GM18867 (cell line): ENCODE measurements around the gene ARFGAP1.
"Not testable (repeated sequence)": the region's sequence is repeated elsewhere in the genome, so short reads cannot be mapped to it uniquely, and the experiment has no call there.

Source experiments
- ATAC-seq: cut with Tn5 transposase; IDR thresholded peaks from one replicate; pipeline ENCODE4 v1.9.1; 2021; ENCODE audit warnings: mild to moderate bottlenecking, moderate library complexity; ENCODE audit not compliant: unreplicated experiment

The ARFGAP1 gene

DNA sequence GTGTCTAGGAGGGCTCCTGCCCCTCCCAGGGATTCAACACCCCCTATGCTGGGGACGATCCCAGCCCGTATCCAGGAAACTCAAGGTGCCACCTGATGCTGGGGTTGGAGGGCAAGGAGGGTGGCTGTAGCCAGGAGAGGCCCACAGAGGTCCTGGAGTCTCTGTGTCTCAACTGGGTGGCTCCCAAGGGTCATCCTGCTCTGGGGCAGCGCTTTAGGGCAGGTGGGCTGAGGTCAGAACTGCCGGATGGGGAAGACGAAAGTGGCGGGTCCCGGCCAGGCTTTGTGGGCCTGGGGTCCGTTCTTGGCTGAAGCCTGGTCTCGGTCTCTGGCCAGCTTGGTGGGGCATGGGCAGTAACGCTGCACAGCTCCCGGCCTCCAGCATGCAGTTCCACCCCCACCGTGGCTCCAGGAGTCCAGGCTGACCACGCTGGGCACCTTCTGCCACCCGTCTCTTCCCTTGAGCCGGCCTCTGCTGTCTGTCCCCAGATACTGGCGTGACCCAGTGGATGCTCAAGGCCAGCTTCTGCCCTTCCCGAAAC, 17.6 kb downstream of the ARFGAP1 start:
- ATAC-seq: no peak

DNA sequence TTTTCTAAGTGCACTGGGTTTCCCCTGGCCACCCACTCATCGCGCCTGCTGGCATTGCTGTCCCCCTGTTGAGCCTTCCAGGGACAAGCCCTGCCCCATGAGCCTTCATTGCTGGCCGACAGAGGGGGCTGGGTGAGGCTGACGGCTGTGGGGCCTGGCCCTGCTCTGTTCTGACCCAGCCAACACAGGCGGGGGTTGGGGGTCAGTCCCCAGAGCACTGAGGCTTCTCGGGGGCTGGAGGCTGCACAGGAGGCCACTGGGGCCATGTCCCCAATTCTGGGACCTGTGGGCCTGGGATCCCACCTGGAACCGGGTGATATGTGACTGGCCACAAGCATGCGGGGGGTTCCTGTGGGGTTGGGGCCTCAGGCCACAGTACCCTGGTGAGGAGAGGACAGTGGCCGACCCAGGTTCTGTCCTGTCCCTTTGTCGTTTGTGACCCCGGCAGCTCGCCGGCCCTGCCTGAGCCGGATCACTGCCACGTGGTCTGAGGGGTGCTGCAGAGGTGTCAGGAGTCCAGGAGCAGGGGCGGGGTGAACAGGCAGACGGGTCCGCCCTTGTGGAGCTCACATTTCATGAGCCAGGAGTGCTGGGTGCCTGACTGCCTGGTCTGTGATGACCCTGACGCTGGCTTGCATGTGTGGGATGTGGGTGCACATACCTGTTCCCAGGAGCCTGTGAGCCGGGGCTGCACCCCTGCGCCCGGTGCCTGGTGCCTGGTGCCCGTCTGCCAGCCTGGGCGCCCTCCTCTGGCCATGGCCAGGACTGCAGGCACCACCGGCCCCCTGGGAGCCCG, 18.3 kb downstream of the ARFGAP1 start:
- peak; percentile 37 for ATAC-seq

DNA sequence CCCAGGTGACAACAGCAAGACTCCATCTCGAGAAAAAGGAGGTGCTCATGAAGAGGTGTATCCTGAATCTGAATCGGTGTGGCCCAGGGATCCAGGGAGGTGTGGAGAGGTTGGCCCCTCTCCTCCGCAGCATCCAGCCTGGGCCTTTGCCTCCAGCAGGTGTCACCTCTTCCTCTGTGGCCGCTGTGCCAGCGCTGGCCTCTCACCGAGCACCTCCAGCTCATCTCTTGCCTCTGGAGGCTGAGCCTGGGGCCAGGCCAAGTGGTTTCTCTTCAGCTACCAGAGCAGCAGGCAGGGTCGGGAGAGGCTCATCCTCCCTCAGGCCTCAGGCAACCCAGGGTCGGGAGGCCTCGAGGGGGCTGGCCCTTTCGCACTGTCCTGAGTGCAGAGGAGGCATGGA, 19.2 kb downstream of the ARFGAP1 start:
- ATAC-seq: no peak

DNA sequence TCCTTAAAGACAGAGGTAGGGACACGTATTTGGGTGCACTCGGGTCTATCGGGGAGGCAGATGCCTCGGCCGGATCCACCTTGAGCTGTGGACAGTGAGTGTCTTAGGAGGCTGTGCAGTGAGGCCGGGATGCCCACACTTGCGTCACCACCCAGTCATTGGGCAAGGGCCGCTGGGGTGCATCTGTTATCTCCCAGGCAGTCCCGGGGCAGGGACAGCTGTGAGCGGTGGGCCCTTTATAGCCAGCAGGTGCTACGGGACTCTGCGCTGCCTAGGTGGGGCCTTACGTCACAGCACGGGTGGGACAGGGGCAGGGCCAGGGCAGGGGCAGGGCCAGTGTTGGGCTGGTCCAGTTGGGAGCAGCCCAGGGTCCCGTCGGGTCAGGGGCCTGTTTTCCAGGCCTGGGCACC, 19.7 kb downstream of the ARFGAP1 start:
- ATAC-seq: no peak

DNA sequence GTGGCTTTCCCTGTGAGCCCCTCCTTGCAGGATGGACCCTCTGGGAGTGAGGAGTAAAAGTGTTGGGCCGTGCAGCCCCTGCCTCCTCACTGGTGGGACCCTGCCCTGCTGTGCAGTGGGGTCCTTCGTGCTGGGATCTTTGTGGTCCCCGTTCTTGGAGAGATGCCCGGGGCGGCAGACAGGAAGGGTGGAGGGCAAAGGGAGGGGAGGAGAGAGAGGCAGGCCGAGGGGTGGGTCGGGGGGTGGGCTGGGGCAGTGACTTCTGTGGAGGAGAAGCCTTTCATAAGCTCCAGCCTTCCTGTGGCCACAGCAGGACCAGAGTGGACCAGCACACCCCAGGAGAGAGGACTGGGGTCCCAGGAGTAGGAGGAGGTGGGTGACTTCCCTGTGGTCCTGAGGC, 20.3 kb downstream of the ARFGAP1 start, which contains the start of gene COL20A1:
Gene COL20A1 (plus strand): TSS at position 283 of the 400 bp plus-strand sequence. CDS start 1,922 bp downstream, outside the sequence.
- ATAC-seq: no peak

DNA sequence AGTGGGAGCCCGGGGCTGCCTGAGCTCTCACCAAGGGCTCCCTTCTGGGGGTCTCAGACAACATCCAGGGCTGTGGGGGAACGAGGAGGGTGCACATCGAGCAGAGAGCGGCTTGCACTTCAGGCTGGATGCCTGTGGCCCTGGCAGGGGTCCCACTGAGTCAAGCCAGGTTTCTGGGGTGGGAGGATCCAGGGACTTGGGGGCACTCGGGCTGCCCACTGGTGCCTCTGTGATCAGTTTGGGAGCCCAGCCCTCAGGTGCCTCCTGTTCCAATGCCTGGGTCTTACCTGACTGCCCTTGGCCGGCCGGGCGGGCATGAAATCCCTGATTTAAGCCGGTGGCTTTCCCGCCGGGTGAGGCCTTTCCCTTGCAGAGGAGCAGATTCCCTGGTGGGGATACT, 20.8 kb downstream of the ARFGAP1 start:
- no peak for ATAC-seq

DNA sequence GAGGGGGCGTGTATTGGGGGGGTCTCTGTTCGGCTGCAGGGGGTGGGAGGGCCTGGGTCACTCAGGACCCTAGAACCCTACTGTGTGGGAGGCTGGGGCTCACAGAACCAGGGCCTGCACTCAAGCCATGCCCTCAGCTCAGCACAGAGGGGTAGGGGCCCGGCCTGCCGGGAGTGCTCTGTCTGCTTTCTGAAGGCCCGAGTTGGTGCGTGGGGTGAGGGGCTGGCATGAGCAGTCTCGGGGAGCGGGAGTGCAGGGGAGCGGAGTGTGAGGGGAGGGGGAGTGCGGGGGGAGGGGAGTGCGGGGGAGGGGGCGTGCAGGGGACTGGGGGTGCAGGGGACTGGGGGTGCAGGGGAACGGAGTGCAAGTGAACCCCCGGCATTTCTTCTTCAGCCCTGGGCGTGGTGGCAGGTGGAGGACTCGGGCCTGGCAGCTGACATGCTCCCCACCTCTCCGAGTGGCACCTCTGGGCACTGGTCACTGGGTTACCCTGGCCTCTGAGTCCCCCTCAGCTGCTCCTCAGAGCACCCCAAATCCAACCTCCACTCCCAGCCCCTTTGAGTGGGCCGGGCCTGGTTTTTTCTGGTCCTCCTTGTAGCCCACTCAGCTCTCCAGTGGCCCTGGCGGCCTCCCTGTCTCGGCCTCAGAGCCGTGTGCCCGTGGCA, 21.4 kb downstream of the ARFGAP1 start:
- ATAC-seq: no peak

DNA sequence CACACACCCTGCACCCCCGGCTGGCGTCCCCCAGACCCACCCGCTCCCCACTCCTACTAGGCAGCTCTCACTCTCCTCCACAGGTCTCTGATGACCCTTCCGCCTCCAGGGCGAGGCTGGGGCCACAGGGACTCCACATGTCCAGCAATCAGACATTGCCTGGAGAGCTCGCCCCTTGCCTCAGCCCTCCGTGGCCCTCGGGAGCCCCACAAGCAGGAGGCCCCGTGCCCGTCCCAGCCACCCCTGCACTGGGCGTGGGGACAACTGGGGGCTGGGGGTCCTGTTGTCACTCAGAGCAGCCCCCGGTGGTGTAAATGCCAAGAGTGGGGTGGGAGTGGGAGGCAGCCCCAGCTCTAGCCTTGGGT, 21.9 kb downstream of the ARFGAP1 start:
- ATAC-seq: no peak

DNA sequence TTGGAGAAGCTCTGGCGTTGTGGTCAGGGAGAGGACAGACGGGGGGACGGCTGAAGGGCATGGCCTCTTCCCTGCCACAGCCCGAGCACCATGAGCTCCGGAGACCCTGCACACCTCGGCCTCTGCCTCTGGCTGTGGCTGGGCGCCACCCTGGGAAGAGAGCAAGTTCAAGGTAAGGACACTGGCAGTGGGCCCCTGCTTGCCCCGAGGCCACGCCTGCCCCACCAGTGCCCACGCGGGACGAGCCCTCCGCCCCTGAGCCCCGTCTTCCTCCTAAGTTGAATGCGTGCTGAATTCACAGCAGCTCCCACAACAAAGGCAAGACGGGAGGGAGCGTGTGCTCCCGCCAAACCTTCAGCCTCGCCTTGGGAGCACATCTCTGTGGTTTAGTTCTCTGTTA, 22.4 kb downstream of the ARFGAP1 start:
- no peak for ATAC-seq

DNA sequence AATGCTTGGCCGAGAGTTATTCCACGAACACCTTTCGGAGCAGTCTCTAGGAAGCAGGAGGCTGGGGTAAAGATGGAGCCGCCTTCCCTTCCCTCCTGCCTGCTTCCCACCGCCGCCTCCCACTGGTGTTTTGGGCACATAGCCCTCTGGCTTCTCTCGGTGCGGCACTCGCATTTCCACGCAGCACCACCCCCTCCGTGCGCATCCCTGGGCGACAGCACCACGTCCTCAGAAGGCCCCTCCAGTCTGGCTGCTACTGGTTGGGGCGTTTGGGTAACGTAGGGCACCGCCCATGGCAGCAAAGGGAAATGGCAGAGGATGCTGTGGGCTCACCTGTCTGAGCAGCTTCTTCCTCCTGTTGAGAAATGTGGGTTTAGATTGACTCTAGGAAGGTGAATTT, 22.8 kb downstream of the ARFGAP1 start:
- no peak for ATAC-seq

DNA sequence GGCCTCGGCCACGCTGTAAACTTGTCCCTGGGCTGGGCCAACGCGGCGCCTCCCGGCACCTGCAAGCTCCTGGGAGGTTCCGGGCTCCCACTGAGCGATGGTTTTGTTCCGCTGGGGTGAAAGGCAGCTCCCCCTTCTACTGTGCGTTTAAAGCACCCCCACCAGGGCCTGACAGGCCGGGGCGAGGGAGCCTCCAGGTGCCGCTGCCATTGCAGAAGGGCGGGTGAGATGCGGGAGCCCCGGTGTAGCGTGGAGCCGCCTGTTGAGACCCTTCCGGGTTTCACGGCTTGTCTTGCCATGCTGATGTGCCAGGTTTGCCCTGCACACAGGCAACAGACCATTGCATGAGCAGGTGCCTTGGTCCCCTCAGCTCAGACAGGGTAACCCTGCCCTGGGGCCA, 23.2 kb downstream of the ARFGAP1 start:
- ATAC-seq: no peak

DNA sequence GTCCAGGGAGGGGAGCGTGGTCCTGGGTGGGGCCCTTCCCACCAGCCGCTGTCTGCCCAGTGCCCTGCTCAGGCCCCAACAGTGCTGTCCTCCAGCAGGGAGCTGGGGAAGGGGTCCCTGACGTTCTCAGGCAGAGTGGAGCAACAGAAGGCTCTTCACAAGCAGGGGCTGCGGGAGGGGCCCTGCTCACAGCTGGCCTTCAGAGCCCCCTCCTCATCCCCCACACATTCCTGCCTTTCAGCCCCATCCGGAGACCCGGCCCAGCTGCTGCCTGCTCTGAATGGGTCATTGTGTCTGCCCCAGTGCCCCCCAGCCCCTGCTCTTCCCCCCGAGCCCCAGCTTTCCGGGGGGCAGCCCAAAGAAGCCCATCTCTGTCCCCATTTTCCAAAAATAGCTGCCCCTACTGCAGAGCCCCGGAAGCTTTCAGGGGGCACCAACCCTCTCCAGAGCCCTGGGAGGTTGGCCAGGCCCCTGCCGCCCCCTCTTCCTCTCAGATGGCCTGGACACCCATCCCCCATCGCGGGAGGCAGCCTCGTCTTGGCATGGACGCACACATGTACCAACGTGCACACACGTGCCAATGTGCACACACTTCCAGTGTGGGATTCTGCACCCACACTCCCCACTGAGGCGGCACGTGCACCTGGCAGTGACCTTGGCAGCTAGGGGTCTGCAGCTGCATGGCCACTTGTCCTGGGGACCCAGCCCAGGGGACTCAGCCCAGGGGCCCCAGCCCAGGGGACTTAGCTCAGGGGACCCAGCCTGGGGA, 24.1 kb downstream of the ARFGAP1 start:
- no peak for ATAC-seq

DNA sequence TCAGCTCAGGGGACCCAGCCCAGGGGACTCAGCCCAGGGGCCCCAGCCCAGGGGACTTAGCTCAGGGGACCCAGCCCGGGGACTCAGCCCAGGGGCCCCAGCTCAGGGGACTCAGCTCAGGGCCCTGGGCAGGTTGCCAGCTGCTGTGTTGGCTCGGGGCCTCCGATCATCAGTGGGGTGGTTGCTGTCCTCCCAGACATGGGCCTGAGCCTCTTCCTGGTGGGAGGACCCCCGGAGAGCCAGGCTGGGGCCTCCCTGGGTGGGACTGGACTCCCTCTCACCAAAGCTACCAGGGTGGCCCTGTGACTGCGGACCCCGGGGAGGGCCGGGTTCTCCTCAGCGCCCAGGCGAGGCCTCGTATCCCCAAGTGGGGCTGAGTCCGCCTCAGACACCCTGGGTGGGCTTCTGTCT, 24.8 kb downstream of the ARFGAP1 start:
- no peak for ATAC-seq

DNA sequence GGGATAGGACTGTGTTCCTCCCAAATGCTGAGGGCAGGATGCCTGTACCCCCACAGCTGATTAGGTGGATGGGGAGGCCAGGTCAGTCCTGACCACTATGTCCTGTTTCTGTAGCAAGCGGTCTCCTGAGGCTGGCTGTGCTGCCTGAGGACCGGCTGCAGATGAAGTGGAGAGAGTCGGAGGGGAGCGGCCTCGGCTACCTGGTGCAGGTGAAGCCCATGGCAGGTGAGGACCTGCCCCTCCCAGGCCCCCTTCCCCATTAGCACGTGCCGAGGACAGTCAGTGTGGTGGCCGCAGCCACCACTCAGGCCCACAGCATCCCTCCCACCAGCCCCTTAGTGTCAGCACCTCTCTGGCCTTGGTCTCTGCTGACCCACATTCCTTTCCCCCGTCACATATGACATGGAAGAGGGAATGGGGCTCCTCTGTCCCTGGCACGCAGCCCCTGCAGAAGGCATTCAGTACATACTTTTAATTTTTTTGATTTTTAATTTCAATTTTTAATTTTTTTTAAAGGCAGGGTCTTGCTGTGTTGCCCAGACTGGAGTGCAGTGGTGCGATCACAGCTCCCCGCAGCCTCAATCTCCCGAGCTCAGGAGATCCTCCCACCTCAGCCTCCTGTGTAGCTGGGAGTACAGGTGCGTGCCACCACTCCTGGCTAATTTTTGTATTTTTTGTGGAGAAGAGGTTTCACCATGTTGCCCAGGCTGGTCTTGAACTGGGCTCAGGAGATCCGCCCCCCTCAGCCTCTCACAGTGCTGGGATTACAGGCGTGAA, 25.4 kb downstream of the ARFGAP1 start:
- ATAC-seq: no peak

DNA sequence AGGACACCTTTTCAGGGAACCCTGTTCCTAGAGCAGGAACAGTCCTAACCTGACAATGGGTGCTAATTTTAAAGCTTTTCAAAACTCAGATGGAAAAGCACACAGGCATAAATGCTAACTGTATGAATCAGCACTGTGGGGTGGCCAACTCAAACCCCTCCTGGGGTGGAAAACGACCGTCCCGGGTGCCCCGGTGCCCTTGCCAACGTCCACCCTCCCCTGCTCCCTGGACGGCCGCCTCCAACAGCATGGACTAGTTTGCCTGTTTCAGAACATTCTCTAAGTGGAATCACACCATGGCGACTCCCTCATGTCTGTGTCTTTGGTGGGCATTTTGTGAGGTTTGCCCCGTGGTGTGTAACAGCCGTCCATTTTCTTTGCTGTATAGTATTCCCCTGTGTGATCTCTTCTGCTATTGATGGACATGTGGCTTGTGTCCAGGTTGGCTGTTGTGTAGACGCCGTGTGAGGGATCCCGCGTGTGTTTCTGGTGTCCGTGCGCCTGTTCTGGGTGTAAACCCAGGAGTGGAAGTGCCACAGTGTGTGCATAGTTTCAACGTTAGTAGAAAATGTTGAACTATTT, 26.2 kb downstream of the ARFGAP1 start:
- ATAC-seq: no peak

DNA sequence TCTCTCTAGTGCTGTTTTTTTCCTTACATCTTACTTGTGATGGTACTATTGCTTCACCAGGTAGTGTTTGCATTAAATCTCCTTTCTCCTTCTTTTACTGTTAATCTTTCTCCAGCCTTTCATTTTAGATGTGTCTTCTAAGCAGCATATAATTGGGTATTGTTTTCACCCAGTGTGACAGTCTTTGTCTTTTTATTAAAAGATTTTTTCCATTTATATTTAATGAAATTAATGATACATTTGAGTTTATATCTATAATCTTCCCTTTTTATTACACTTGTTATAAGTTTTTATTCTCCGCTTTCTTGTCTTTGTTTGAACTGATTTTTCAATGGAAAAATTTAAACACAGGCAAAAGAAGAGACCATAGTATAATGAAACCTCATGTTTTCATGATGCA, 29.1 kb downstream of the ARFGAP1 start:
- no peak for ATAC-seq

DNA sequence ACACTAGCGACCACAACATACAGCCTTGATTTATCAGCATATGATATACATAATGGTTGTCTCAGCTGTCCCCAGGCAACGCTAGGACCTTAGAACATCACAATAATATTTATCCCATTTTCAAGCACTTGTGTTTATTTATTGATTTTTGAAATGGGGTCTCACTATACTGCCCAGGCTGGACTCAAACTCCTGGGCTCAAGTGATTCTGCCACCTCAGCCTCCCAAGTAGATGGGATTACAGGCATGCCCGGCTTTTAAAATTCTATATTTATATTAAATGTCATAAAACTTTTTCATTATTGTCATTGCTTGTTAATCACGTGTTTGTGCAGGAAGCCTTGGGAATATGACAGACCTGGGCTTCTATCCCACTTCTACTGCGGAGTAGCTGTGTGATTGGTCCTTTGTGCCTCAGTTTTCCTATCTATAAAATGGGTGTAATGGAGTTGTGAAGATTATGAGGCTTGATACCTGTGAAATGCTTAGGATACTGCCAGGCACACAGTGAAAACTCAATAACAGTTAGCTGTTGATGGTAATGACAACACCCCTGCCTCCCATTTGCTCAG, 30.6 kb downstream of the ARFGAP1 start:
- no peak for ATAC-seq

DNA sequence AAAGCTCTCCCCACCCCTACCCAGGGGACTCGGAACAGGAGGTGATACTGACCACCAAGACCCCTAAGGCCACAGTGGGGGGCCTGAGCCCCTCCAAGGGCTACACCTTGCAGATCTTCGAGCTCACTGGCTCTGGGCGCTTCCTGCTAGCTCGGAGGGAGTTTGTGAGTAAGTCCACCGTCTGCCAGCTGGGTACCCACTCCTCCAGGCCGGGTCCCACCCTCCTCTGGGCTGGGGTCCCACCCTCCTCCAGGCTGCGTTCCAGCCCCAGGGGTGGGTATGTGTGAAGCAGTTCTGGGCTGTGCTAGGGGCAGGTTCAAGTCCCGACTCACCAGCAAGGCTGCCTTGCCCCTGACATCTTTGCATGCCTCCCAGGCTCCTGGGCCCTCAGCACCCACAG, 32.8 kb downstream of the ARFGAP1 start:
- no peak for ATAC-seq

DNA sequence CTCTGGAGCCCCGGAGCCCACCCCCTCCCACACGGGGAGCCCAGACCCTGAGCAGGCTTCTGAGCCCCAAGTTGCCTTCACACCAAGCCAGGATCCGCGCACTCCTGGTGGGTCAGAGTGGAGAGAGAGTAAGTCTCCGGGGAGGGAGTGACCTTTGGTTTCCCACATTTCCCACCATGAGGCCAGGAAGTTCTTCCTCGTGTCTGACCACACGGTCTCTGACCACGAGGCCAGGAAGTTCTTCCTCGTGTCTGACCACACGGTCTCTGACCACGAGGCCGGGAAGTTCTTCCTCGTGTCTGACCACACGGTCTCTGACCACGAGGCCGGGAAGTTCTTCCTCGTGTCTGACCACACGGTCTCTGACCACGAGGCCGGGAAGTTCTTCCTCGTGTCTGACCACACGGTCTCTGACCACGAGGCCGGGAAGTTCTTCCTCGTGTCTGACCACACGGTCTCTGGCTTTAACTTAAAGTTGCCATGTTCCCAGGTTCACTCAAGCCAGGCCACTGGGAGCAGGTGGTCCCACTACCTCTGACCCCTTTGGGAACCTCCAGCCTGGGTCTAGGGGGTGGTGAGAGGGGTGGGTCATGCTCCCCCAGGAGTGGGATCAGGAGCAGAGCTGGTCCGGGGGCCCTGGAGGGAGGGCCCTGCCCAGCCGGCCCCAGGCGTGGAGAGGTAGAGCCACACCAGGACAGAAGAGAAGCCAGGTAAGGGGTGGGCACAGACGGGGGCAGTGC, 33.5 kb downstream of the ARFGAP1 start:
- not testable (repeated sequence) for ATAC-seq
